Lower leg skin (tissue), 3 donors: ENCODE results near the gene FAM110A.

Source experiments
- CTCF ChIP-seq, 3 donors: fragments of 450-650 bp; IDR thresholded peaks; one replicate each; pipeline ENCODE4 v1.5.1; 2016; ENCODE audit warnings: antibody characterized with exemption in 3 of 3, mild to moderate bottlenecking in 3 of 3, moderate library complexity in 2 of 3
- POLR2A ChIP-seq, 2 donors: fragments of 450-650 bp; IDR thresholded peaks; one replicate each; pipeline ENCODE4 v1.6.1; 2016 to 2017; ENCODE audit warnings: antibody characterized with exemption in 2 of 2, mild to moderate bottlenecking in 1 of 2, moderate library complexity in 1 of 2

GRCh38 chr20:839626-840025 is 6.1 kb downstream of the FAM110A start:
- TF ChIP-seq POLR2A (IDR thresholded peaks at IDR 0.05) (no peak), CTCF (IDR thresholded peaks at IDR 0.05) (no peak)
